ENCODE results near the gene LNX1. TPM values are rescaled to one million over a fixed set of nuclear protein-coding genes. Genes with fewer than 3 reads are reported as not detected.

LNX1 gene
- total and polyA plus RNA-seq, 2 of the 13 experiments (the other 11 are each of a cell fraction or from before 2014, with no cell fraction given), result 0.49 TPM

DNA sequence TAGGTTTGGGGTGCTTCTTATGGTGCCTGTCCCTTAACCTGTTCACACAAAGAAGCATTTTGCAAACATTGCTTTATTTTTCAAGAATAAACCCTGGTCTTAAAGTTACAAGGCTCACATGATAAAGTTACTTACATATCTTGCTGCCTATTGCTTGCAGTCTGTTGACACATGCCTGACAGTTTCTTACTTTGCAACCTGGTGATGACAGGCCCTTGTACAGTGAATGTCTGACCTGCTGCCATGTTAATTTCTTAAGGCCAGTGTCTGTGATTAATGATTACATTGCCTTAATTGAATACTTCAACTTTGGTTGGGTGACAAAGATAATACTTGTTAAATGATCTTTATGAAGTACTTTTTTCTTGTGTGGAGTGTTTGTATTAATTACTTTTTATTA is 163.9 kb downstream of the LNX1 start:
- no peak for FAIRE-seq
- ChIA-PET POLR2A (no interaction called here), CTCF (ENCODE audit: low intra/inter-chr PET ratio, low total read pairs) (no interaction called here)
- TF ChIP-seq, protein P1, sequence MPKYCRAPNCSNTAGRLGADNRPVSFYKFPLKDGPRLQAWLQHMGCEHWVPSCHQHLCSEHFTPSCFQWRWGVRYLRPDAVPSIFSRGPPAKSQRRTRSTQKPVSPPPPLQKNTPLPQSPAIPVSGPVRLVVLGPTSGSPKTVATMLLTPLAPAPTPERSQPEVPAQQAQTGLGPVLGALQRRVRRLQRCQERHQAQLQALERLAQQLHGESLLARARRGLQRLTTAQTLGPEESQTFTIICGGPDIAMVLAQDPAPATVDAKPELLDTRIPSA (CRISPR knock-in tag; IDR thresholded peaks at IDR 0.05; ENCODE audit: borderline replicate concordance), result no peak
- TF ChIP-seq CEBPG (CRISPR knock-in tag; IDR thresholded peaks at IDR 0.05), result no peak
- no peak for TF ChIP-seq NR2C2 (CRISPR knock-in tag; IDR thresholded peaks at IDR 0.05; ENCODE audit: borderline replicate concordance)
- no peak for TF ChIP-seq MAFF (IDR thresholded peaks at IDR 0.05; ENCODE audit: low read depth, low read length)
- no peak for TF ChIP-seq AGO1 (IDR thresholded peaks at IDR 0.05; ENCODE audit: low read depth, low read length, poor library complexity, severe bottlenecking)
- TF ChIP-seq, protein P2, sequence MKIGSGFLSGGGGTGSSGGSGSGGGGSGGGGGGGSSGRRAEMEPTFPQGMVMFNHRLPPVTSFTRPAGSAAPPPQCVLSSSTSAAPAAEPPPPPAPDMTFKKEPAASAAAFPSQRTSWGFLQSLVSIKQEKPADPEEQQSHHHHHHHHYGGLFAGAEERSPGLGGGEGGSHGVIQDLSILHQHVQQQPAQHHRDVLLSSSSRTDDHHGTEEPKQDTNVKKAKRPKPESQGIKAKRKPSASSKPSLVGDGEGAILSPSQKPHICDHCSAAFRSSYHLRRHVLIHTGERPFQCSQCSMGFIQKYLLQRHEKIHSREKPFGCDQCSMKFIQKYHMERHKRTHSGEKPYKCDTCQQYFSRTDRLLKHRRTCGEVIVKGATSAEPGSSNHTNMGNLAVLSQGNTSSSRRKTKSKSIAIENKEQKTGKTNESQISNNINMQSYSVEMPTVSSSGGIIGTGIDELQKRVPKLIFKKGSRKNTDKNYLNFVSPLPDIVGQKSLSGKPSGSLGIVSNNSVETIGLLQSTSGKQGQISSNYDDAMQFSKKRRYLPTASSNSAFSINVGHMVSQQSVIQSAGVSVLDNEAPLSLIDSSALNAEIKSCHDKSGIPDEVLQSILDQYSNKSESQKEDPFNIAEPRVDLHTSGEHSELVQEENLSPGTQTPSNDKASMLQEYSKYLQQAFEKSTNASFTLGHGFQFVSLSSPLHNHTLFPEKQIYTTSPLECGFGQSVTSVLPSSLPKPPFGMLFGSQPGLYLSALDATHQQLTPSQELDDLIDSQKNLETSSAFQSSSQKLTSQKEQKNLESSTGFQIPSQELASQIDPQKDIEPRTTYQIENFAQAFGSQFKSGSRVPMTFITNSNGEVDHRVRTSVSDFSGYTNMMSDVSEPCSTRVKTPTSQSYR (CRISPR knock-in tag; IDR thresholded peaks at IDR 0.05; ENCODE audit: borderline replicate concordance), result no peak
- TF ChIP-seq, protein P3, sequence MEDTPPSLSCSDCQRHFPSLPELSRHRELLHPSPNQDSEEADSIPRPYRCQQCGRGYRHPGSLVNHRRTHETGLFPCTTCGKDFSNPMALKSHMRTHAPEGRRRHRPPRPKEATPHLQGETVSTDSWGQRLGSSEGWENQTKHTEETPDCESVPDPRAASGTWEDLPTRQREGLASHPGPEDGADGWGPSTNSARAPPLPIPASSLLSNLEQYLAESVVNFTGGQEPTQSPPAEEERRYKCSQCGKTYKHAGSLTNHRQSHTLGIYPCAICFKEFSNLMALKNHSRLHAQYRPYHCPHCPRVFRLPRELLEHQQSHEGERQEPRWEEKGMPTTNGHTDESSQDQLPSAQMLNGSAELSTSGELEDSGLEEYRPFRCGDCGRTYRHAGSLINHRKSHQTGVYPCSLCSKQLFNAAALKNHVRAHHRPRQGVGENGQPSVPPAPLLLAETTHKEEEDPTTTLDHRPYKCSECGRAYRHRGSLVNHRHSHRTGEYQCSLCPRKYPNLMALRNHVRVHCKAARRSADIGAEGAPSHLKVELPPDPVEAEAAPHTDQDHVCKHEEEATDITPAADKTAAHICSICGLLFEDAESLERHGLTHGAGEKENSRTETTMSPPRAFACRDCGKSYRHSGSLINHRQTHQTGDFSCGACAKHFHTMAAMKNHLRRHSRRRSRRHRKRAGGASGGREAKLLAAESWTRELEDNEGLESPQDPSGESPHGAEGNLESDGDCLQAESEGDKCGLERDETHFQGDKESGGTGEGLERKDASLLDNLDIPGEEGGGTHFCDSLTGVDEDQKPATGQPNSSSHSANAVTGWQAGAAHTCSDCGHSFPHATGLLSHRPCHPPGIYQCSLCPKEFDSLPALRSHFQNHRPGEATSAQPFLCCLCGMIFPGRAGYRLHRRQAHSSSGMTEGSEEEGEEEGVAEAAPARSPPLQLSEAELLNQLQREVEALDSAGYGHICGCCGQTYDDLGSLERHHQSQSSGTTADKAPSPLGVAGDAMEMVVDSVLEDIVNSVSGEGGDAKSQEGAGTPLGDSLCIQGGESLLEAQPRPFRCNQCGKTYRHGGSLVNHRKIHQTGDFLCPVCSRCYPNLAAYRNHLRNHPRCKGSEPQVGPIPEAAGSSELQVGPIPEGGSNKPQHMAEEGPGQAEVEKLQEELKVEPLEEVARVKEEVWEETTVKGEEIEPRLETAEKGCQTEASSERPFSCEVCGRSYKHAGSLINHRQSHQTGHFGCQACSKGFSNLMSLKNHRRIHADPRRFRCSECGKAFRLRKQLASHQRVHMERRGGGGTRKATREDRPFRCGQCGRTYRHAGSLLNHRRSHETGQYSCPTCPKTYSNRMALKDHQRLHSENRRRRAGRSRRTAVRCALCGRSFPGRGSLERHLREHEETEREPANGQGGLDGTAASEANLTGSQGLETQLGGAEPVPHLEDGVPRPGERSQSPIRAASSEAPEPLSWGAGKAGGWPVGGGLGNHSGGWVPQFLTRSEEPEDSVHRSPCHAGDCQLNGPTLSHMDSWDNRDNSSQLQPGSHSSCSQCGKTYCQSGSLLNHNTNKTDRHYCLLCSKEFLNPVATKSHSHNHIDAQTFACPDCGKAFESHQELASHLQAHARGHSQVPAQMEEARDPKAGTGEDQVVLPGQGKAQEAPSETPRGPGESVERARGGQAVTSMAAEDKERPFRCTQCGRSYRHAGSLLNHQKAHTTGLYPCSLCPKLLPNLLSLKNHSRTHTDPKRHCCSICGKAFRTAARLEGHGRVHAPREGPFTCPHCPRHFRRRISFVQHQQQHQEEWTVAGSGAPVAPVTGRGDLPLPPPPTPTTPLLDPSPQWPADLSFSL (CRISPR knock-in tag; IDR thresholded peaks at IDR 0.05), result no peak
- TF ChIP-seq RBM39 (IDR thresholded peaks at IDR 0.05; ENCODE audit: low read depth, low read length, poor library complexity, severe bottlenecking), result no peak
- TF ChIP-seq RFX5 (IDR thresholded peaks at IDR 0.05; ENCODE audit: low read depth, low read length), result no peak

More for the DNA sequence above, 163.9 kb downstream of the LNX1 start:
- Histone ChIP-seq H3K27me3 (ENCODE audit: control insufficient read depth in 1 of 2, insufficient read depth in 2 of 2, low read length in 2 of 2) (no peaks in the 10 kb centered on the region), H2AFZ (ENCODE audit: low read length) (no peak overlapping the region), H3K9me3 (ENCODE audit: low read length) (no peaks in the 10 kb centered on the region), H3K9ac (ENCODE audit: insufficient read depth, low read depth, low read length) (no peak overlapping the region), H3K36me3 (replicated peaks in 1 of 2; ENCODE audit: control insufficient read depth in 1 of 2, insufficient read depth in 2 of 2, low read length in 2 of 2) (peaks cover 15 to 34% of the 10 kb centered on the region in 2 experiments), H3K4me3 (replicated peaks in 1 of 3; ENCODE audit: insufficient read depth in 1 of 3, low read depth in 2 of 3, low read length in 3 of 3) (no peak overlapping the region), H3K4me1 (ENCODE audit: insufficient read depth, low read length) (0 out of 2 replicates have a peak, but pooled peaks cover 5% of the 10 kb centered on the region), H3K79me2 (ENCODE audit: insufficient read depth, low read length) (no peaks in the 10 kb centered on the region), H3K27ac (ENCODE audit: extremely low read length, insufficient read depth, low read length) (no peak overlapping the region), H3K4me2 (ENCODE audit: low read depth, low read length) (no peak overlapping the region), H4K20me1 (ENCODE audit: insufficient read depth, low read length) (no peaks in the 10 kb centered on the region)
- no TSS peak for BruUV-seq (replicated peaks)
- ATAC-seq, result no peak
- no peak for DNase-seq (ENCODE audit: low spot score)
- in situ Hi-C loops (cut with HindIII; ENCODE audit: extremely low pct_ligation_motif_present, low pct_unique_long_range_greater_than_20kb), result no loop called here
- intact Hi-C loops (cut with micrococcal nuclease; ENCODE audit: unreplicated experiment), result no loop called here

Data from HepG2 (cell line).